Right atrium auricular region (tissue), 2 donors: ENCODE measurements around the gene MAP1B. TPM values are rescaled to one million over a fixed set of nuclear protein-coding genes. Genes with fewer than 3 reads are reported as not detected.

ENCODE experiments used
- DNase-seq: peaks from one replicate; pipeline ENCODE4 v3.0.0-alpha.2; 2019; ENCODE audit warnings: low spot score
- H3K27ac ChIP-seq, 2 donors: fragments of 200-600 bp; sonication (generic); 1 replicate in 1 of 2; 2 replicates in 1 of 2; pipeline ENCODE4 v1.5.1; 2016 to 2019
- H3K27me3 ChIP-seq, 2 donors: fragments of 200-600 bp; sonication (generic); one replicate each; pipeline versions ENCODE4 v1.5.1 to v1.6.0; 2017 to 2019
- H3K36me3 ChIP-seq: fragments of 200-600 bp; sonication (generic); one replicate; pipeline ENCODE4 v1.5.1; 2016
- H3K4me1 ChIP-seq, 2 donors: fragments of 200-600 bp; sonication (generic); one replicate each; pipeline versions ENCODE4 v1.5.1 to v1.6.0; 2017 to 2019
- H3K4me3 ChIP-seq, 2 donors: fragments of 200-600 bp; sonication (generic); 1 replicate in 1 of 2; 2 replicates in 1 of 2; pipeline ENCODE4 v1.5.1; 2017 to 2019; ENCODE audit warnings: mild to moderate bottlenecking in 1 of 2, moderate library complexity in 1 of 2
- H3K9me3 ChIP-seq, 2 donors: fragments of 200-600 bp; sonication (generic); one replicate each; pipeline ENCODE4 v1.5.1; 2019
- CTCF ChIP-seq, 2 donors: fragments of 200-600 bp; sonication (generic); IDR thresholded peaks; one replicate each; pipeline ENCODE4 v1.5.1; 2019; ENCODE audit warnings: antibody characterized with exemption in 2 of 2
- total RNA-seq, 2 donors: library from RNA; depleted of rRNA; stranded (reverse); fragments of >200 nt; gene quantifications; one replicate each; pipeline ENCODE4 v1.1.0, GENCODE V29; 2016

The MAP1B gene
- total RNA-seq, 2 donors from 2014 or later = 203 to 558 TPM

GRCh38 chr5:72188166-72188565 is 80.9 kb downstream of the MAP1B start:
- no peak for TF ChIP-seq CTCF (IDR thresholded peaks at IDR 0.05)
- Histone ChIP-seq H3K4me3 (no peak overlapping the region), H3K9me3 (no peaks in the 10 kb centered on the region), H3K27me3 (no peaks in the 10 kb centered on the region), H3K4me1 (peaks cover 0 to 58% of the 10 kb centered on the region in 2 donors), H3K36me3 (peaks cover 53% of the 10 kb centered on the region), H3K27ac (no peak overlapping the region)
- no peak for DNase-seq

- DNase-seq = no peak
- Histone ChIP-seq H3K9me3 (no peaks in the 10 kb centered on the region), H3K4me3 (no peak overlapping the region), H3K4me1 (peaks cover 0 to 52% of the 10 kb centered on the region in 2 donors), H3K36me3 (peaks cover 57% of the 10 kb centered on the region), H3K27ac (no peak overlapping the region), H3K27me3 (no peaks in the 10 kb centered on the region)
- TF ChIP-seq CTCF (IDR thresholded peaks at IDR 0.05) = no peak
Measured at GRCh38 chr5:72189146-72189545, 81.9 kb downstream of the MAP1B start.

GRCh38 chr5:72191404-72191803 is 84.1 kb downstream of the MAP1B start:
- H3K4me3 ChIP-seq = no peak overlapping the region
- H3K27ac ChIP-seq = no peak overlapping the region
- H3K4me1 ChIP-seq = peaks cover 0 to 29% of the 10 kb centered on the region in 2 donors
- no peaks in the 10 kb centered on the region for H3K27me3 ChIP-seq
- TF ChIP-seq CTCF (IDR thresholded peaks at IDR 0.05) = no peak
- H3K36me3 ChIP-seq = peaks cover 61% of the 10 kb centered on the region
- no peak for DNase-seq
- H3K9me3 ChIP-seq = no peaks in the 10 kb centered on the region

GRCh38 chr5:72194846-72195245 is 87.6 kb downstream of the MAP1B start:
- TF ChIP-seq CTCF (IDR thresholded peaks at IDR 0.05) = no peak
- Histone ChIP-seq H3K4me3 (no peak overlapping the region), H3K27ac (no peak overlapping the region), H3K9me3 (no peaks in the 10 kb centered on the region), H3K4me1 (peaks cover 0 to 18% of the 10 kb centered on the region in 2 donors), H3K27me3 (no peaks in the 10 kb centered on the region), H3K36me3 (peaks cover 66% of the 10 kb centered on the region)
- no peak for DNase-seq

GRCh38 chr5:72195581-72195980 is 88.3 kb downstream of the MAP1B start:
- H3K4me3 ChIP-seq = no peak overlapping the region
- no peaks in the 10 kb centered on the region for H3K9me3 ChIP-seq
- peaks cover 73% of the 10 kb centered on the region for H3K36me3 ChIP-seq
- peaks cover 0 to 11% of the 10 kb centered on the region in 2 donors for H3K4me1 ChIP-seq
- no peak for TF ChIP-seq CTCF (IDR thresholded peaks at IDR 0.05)
- no peaks in the 10 kb centered on the region for H3K27me3 ChIP-seq
- DNase-seq = no peak
- no peak overlapping the region for H3K27ac ChIP-seq

- no peaks in the 10 kb centered on the region for H3K4me1 ChIP-seq
- no peak overlapping the region for H3K27ac ChIP-seq
- peaks cover 83% of the 10 kb centered on the region for H3K36me3 ChIP-seq
- H3K4me3 ChIP-seq = no peak overlapping the region
- no peaks in the 10 kb centered on the region for H3K27me3 ChIP-seq
- TF ChIP-seq CTCF (IDR thresholded peaks at IDR 0.05) = no peak
- H3K9me3 ChIP-seq = no peaks in the 10 kb centered on the region
- DNase-seq = no peak
Measured at GRCh38 chr5:72197393-72197792, 90.1 kb downstream of the MAP1B start.
